Stimulated activated CD4-positive, alpha-beta T cell treated with anti-CD3 and anti-CD28 coated beads, Interleukin-1b, Interleukin-23, amount 100 ng/mL, for 1 hour (primary cell): ENCODE results near the gene TMEM170B.

Source experiments
- DNase-seq, 2 donors: peaks; one replicate each; pipeline ENCODE4 v3.0.0-alpha.2; 2020; ENCODE audit warnings: low read depth in 2 of 2

Gene TMEM170B

GRCh38 chr6:11615214-11615602 is 77.7 kb downstream of the TMEM170B start:
- no peak for DNase-seq

GRCh38 chr6:11616200-11616611 is 78.7 kb downstream of the TMEM170B start:
- no peak for DNase-seq

GRCh38 chr6:11618533-11618932 is 81.0 kb downstream of the TMEM170B start:
- DNase-seq: no peak

GRCh38 chr6:11621119-11621518 is 83.6 kb downstream of the TMEM170B start:
- no peak for DNase-seq

- DNase-seq: no peak
Observed at GRCh38 chr6:11622156-11622555, 84.6 kb downstream of the TMEM170B start.

GRCh38 chr6:11623272-11623671 is 85.7 kb downstream of the TMEM170B start:
- DNase-seq: no peak

GRCh38 chr6:11625302-11625701 is 87.8 kb downstream of the TMEM170B start:
- DNase-seq: no peak

GRCh38 chr6:11626356-11626755 is 88.8 kb downstream of the TMEM170B start:
- DNase-seq: no peak

- no peak for DNase-seq
Observed at GRCh38 chr6:11628562-11628961, 91.0 kb downstream of the TMEM170B start.

- DNase-seq: no peak
Observed at GRCh38 chr6:11631008-11631407, 93.5 kb downstream of the TMEM170B start.

- DNase-seq: no peak
Observed at GRCh38 chr6:11631539-11631938, 94.0 kb downstream of the TMEM170B start.

GRCh38 chr6:11632231-11632630 is 94.7 kb downstream of the TMEM170B start:
- DNase-seq: no peak

GRCh38 chr6:11632795-11633511 is 95.4 kb downstream of the TMEM170B start:
- no peak for DNase-seq
